GM12865 (cell line): ENCODE results near the gene ABHD6.

Experiments used
- DNase-seq: peaks from one replicate; pipeline ENCODE4 v3.0.0; 2010; ENCODE audit warnings: low read depth
- H3K4me3 ChIP-seq: 2 replicates; pipeline ENCODE4 v1.5.1; 2011; ENCODE audit warnings: mild to moderate bottlenecking, low read depth, low read length, control low read depth
- CTCF ChIP-seq: IDR thresholded peaks from 2 replicates; pipeline ENCODE4 v1.5.1; 2011; ENCODE audit warnings: low read length, control low read depth, low read depth, inconsistent platforms; ENCODE audit not compliant: insufficient read depth; ENCODE audit errors: missing control alignments

Gene ABHD6

GRCh38 chr3:58329922-58330413 lies 92.4 kb downstream of the ABHD6 start:
- no peak for TF ChIP-seq CTCF
- no peak for DNase-seq
- no peak overlapping the region for H3K4me3 ChIP-seq

DNA sequence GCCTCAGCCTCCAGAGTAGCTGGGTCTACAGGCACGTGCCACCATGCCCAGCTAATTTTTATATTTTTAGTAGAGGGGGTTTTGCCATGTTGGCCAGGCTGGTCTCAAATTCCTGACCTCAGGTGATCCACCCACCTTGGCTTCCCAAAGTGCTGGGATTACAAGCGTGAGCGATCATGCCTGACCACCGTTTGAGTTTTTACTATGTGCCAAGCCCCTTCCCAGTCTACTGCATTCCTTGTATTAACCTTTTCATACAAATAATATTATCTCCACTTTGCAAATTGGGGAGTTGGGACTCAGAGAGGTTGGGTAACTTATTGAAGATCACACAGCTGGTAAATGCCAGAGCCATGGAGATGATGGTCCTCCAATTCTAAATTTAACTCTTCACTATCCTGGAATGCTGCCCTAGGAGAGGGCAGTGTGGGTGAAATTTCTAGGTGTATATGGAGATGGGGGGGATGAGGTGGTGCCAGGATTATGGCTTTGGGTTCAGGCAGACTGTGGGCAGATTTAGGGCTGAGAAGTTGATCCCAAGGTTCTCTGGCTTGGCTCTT lies 94.1 kb downstream of the ABHD6 start:
- no peak for TF ChIP-seq CTCF
- H3K4me3 ChIP-seq: no peak overlapping the region
- no peak for DNase-seq

DNA sequence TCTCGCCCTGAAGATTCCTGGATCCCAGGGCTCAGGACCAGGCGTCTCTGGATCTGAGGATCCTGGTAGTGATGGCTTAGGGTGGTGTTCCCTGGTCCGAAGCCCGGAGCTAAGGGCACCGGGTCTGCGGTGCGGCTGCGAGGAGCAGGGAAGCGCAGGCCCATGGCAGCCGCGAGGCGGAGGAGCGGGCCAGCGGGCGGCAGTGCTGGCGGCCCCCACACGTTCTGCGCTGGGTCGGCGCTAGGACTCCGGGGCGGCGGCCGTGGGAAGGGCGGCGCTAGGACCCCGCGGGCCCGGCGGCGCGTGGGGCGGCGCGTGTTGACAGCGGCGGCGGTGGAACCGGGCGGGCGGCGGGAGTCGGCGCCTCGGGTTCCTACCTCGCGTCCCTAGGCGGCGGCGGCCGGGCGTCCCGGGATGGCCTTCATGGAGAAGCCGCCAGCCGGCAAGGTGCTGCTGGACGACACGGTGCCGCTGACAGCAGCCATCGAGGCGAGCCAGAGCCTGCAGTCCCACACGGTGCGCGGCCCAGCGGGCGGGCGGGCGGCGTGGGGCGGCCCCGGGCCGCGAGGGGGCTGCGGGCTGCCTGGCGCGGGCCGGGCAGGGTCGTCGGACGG lies 95.1 kb downstream of the ABHD6 start, which contains the start of gene PXK:
TSS of gene PXK (plus strand) at position 318 of the 614 bp plus-strand sequence. CDS start at position 415, 97 bp downstream.
- DNase-seq: peak; percentile 88
- peak within 1 kb of the TSS; percentile 56 for H3K4me3 ChIP-seq
- TF ChIP-seq CTCF: no peak

GRCh38 chr3:58333206-58334012 lies 95.8 kb downstream of the ABHD6 start:
- H3K4me3 ChIP-seq: peak overlapping the region; percentile 51
- TF ChIP-seq CTCF: peak; percentile 20
- peak; percentile 54 for DNase-seq

- H3K4me3 ChIP-seq: peak overlapping the region; percentile 51
- no peak for DNase-seq
- no peak for TF ChIP-seq CTCF
Measured at GRCh38 chr3:58334013-58334321, 96.4 kb downstream of the ABHD6 start.

GRCh38 chr3:58334506-58334884 lies 96.9 kb downstream of the ABHD6 start:
- no peak overlapping the region for H3K4me3 ChIP-seq
- no peak for DNase-seq
- TF ChIP-seq CTCF: no peak

DNA sequence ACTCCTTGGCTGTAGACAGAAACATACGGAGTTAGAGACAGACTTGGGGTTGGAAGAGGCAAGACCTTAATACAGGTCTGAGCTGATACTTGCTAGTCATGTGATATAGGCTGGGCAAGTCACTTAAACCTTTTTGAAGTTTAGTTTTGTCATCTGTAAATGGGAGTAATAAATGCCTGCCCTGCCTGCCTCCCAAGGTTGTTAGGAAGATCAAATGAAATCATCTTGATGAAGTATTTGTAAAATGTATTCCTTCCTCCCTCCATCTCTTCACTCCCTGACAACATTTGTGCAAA lies 98.0 kb downstream of the ABHD6 start:
- no peak for TF ChIP-seq CTCF
- H3K4me3 ChIP-seq: no peak overlapping the region
- no peak for DNase-seq
